HG03066 (cell line): ENCODE data around the gene SLC35D1.

Source experiments
- ATAC-seq: cut with Tn5 transposase; IDR thresholded peaks from one replicate; pipeline ENCODE4 v1.9.1; 2021; ENCODE audit warnings: low read depth; ENCODE audit not compliant: unreplicated experiment

SLC35D1 gene

GRCh38 chr1:67051196-67051595 lies 2.8 kb downstream of the SLC35D1 start:
- no peak for ATAC-seq

GRCh38 chr1:67044631-67045270 lies 9.2 kb downstream of the SLC35D1 start:
- no peak for ATAC-seq

GRCh38 chr1:67043366-67043765 lies 10.6 kb downstream of the SLC35D1 start:
- ATAC-seq = no peak

GRCh38 chr1:67041841-67042503 lies 12.0 kb downstream of the SLC35D1 start:
- ATAC-seq = no peak

GRCh38 chr1:67040405-67040804 lies 13.5 kb downstream of the SLC35D1 start:
- no peak for ATAC-seq

- ATAC-seq = no peak
These were observed 22.1 kb downstream of the SLC35D1 start for GRCh38 chr1:67031859-67032247.

- ATAC-seq = no peak
These were observed 22.7 kb downstream of the SLC35D1 start for GRCh38 chr1:67031121-67031858.

- no peak for ATAC-seq
These were observed 24.5 kb downstream of the SLC35D1 start for GRCh38 chr1:67029472-67029871.

GRCh38 chr1:67020765-67021164 lies 33.2 kb downstream of the SLC35D1 start:
- ATAC-seq = no peak

GRCh38 chr1:67020304-67020703 lies 33.6 kb downstream of the SLC35D1 start:
- no peak for ATAC-seq

- no peak for ATAC-seq
These were observed 34.3 kb downstream of the SLC35D1 start for GRCh38 chr1:67019600-67020136.

- no peak for ATAC-seq
These were observed 34.8 kb downstream of the SLC35D1 start for GRCh38 chr1:67019121-67019520.

GRCh38 chr1:67018574-67018973 lies 35.4 kb downstream of the SLC35D1 start:
- no peak for ATAC-seq

- ATAC-seq = no peak
These were observed 40.4 kb downstream of the SLC35D1 start for GRCh38 chr1:67013573-67013972.

- ATAC-seq = no peak
These were observed 44.2 kb downstream of the SLC35D1 start for GRCh38 chr1:67009792-67010191.

GRCh38 chr1:67005068-67005467 lies 48.9 kb downstream of the SLC35D1 start:
- no peak for ATAC-seq

GRCh38 chr1:67004176-67004575 lies 49.8 kb downstream of the SLC35D1 start:
- ATAC-seq = no peak

GRCh38 chr1:67001682-67002425 lies 52.1 kb downstream of the SLC35D1 start:
- no peak for ATAC-seq

- ATAC-seq = no peak
These were observed 54.1 kb downstream of the SLC35D1 start for GRCh38 chr1:66999640-67000400.

- ATAC-seq = no peak
These were observed 55.0 kb downstream of the SLC35D1 start for GRCh38 chr1:66998972-66999371.
